Right kidney (tissue), 1 donor: Measurements from ENCODE around the gene SNX20.
A peak's percentile ranks its signal among the peaks of the same experiment; 100 is the strongest.

ENCODE experiments used
- DNase-seq: peaks from one replicate; pipeline ENCODE4 v3.0.0-alpha.2; 2016

SNX20 gene

DNA sequence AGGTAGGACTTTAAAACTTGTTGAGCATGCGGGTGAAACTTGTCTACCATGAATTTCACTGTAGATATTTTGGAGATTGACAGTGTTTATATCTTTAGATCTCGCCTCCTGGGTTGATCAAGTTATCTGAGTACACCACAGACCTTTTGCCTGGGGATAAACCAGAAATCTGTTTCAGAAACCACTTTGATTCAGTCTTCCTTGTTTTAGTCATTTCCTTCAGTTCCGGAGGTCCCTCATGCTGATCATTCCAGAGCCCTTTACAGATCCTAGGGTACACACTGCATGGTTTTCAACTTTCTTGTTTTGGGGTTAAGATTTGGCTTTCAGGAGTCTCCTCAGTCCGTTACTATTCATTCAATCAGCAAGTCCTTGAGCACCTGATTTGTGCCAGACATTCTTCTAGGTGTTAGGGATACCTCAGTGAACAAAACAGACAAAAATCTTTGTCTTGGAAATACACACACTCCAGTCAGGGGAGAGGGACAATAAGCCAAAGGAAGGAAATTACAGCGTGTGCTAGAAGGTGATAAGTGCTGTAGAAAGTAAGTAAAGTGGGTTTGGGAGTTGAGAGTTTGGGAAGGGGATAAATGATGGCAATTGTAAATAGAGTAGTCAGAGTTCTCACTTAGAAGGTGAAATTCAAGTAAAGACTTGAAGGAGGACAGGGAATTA is 24.5 kb upstream of the SNX20 start:
- no peak for DNase-seq

- DNase-seq, result no peak
Observed at GRCh38 chr16:50704245-50704644, 23.1 kb upstream of the SNX20 start.

DNA sequence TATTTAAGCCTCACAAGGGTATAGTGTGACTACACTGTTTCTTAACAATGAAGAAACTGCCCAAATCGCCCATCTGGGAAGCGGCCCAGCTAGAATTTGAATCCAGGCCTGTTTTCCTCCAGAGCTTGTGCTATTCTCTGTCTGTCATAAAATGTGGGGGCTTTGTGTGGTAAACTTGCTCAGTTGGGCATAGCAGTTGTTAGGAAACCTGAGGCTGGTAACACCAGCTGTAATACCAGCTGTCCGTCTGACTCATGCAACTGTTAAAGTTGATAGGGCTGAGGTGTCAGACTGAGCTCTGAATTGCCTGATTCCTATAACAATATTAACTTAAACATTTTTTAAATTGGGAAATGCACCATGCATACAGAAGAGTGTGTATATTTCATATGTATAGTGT is 21.6 kb upstream of the SNX20 start:
- DNase-seq, result no peak

DNA sequence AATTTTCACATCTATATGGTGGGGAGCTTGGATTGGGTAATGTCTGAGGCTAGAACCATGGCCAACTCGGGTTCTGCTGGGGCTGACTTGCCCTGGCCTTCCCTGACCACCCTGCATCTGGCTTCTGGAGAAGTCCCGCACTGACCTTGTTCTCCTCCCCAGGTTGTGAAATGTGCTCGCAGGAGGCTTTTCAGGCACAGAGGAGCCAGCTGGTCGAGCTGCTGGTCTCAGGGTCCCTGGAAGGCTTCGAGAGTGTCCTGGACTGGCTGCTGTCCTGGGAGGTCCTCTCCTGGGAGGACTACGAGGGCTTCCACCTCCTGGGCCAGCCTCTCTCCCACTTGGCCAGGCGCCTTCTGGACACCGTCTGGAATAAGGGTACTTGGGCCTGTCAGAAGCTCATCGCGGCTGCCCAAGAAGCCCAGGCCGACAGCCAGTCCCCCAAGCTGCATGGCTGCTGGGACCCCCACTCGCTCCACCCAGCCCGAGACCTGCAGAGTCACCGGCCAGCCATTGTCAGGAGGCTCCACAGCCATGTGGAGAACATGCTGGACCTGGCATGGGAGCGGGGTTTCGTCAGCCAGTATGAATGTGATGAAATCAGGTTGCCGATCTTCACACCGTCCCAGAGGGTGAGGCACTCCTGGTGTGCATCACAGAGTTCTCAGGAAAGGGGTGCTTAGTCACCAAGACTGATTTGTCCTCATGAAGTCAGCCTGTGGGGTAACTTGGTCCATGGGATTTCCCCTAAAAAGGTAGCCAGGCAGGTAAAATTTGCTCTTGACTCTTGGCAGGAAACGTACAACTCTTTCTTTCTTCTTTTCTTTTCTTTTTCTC is 18.4 kb upstream of the SNX20 start:
- DNase-seq, result no peak

DNA sequence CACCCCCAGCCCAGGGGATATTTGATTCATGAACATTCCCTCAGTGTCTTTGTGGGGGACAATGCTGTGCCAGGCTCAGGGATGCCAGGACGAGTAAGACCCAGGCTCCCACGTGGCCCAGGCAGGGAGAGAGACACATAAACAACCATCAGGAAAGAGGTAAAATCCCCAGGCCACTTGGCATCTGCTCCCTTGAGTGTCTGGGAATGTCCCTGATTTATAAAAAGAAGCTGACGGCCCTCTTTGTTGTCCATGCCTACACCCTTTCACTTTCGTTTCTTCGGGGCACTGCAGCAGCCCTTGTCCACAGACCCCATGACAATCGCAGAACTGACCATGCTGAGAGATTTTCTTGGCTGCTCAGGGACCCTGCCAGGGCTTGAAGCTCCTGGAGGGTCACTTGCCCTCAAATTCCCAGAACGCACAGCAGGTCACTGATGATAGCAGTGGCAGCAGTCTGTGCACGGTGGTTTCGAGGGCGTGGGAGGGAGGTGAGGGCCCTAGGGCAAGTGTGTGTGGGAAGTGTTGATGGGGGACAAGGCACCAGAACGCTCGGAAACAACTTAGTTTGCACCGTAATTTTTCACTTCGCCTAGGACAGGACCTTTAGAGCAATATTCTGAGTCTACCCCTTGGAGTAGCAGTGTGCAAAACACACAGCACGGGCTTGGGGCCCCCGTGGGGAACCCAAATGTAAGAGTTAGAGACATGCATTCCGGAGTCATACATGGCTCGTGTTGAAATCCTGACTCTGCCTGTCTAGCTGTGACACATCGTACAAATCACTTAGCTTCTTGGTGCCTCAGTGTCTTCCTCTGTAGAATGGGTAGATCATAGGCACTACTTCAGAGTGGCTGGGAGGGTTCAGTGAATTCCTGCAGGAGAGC is 17.0 kb upstream of the SNX20 start:
- no peak for DNase-seq

- no peak for DNase-seq
Observed at GRCh38 chr16:50697421-50697715, 16.3 kb upstream of the SNX20 start.

- DNase-seq, result no peak
Observed at GRCh38 chr16:50696575-50697420, 15.7 kb upstream of the SNX20 start.

- no peak for DNase-seq
Observed at GRCh38 chr16:50696126-50696525, 15.0 kb upstream of the SNX20 start.

DNA sequence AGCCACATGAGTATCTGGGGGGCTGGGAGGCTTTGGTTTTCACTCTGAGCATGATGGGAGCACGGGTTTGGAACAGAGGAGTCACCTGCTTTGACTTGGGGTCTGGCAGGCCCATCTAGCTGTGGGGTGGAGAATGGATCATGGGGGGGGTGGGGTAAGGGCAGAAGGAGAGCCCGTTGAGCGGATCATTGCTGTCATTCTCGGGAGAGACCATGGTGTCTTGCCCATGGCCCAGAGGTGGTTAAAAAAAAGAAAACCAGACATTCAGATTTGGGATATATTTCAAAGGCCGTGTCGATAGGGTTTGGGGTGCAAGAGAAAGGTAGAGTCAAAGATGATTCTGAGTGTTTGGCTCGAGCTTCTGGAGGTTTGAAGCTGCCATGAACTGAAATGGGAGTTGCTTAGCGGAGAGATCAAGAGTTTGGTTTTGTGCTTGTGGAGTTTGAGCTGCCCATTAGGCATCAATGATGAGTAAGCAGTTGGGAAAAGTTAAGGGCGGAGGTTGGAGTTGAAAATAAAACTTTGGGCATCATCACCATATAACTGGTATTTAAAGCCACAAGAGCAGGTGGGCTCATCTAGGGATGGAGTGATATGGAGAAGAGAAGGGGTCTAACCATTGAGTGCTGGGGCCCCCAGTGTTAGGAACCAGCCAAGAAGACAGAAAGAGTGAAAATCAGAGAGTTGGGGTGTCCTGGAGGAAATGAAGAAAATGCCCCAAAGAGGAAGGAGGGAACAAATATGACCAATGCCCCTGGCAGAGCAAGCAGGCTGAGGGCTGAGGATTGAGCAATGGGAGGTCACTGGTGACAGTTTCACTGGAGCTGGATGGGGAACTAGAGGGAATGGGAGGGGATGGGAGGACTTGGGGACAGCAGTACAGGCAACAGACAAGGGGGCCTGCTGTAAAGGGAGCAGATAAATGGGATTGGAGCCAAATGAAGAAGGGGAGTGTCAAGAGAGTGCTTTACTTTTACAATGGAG is 14.2 kb upstream of the SNX20 start:
- no peak for DNase-seq

GRCh38 chr16:50694206-50694605 is 13.1 kb upstream of the SNX20 start:
- DNase-seq, result no peak

GRCh38 chr16:50692999-50693781 is 12.1 kb upstream of the SNX20 start, which contains the start of gene NOD2:
TSS of gene NOD2 (plus strand) at chr16:50693606. CDS start at chr16:50699496, 5,890 bp downstream.
- DNase-seq, result peak; percentile 46

DNA sequence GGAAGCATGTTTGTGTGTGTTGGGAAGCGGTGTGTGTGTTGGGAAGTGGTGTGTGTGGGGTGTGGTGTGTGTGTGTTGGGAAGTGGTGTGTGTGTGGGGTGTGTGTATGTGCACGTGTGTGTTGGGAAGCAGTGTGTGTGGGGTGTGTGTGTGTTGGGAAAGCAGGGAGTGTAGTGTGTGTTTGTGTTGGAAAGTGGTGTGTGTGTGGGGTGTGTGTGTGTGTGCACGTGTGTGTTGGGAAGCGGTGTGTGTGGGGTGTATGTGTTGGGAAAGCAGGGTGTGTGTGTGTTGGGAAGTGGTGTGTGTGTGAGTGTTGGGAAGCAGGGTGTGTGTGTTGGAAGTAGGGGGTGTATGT is 11.5 kb upstream of the SNX20 start:
- no peak for DNase-seq

DNA sequence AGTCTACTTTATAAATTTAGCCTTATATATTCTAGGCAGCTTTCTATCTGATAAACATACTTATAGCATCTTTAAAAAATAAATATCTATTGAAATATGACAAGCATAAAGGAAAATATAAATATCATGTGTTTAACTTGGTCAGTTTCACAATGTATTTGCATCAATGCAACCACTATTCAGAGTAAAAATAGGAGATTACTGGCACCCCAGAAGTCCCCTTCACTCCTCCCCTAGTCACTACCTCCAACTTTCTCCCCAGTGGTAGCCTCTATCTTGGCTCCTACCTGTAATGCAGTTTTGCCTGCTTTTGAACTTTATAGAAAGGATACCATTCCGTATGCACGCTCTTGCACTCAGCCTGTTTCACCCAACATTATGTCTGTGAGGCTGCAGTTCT is 9.1 kb upstream of the SNX20 start:
- DNase-seq, result no peak

- no peak for DNase-seq
Observed at GRCh38 chr16:50688867-50689266, 7.8 kb upstream of the SNX20 start.

- no peak for DNase-seq
Observed at GRCh38 chr16:50688083-50688482, 7.0 kb upstream of the SNX20 start.

DNA sequence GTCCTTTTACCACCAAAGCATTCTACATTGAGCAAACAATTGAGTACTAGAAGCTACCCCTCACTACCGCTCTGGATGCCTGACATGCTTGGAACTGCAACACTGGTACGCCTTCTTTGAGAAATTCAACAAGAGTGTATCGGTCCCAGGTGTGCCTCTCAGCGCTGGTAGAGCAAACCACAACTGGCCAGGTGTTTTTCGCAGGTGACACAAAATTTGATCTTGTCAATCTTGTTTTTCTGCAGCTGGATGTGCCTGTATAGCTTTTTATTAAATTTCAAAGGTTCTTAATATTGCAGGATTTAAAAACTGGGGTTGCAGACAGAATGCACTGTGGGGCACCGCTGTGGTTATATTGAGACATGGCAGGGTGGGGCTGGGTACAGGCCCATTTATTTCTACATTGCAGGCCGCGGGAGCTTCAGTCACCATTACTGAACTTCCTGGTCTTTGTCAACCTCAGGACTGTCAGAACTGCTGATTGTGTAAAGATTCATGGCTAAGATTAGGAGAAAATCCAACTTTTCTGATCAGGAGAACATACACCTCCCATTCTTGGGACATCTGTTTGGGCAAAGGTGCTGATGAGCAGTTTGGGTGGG is 4.5 kb upstream of the SNX20 start:
- no peak for DNase-seq

- no peak for DNase-seq
Observed at GRCh38 chr16:50684823-50685461, 3.8 kb upstream of the SNX20 start.

DNA sequence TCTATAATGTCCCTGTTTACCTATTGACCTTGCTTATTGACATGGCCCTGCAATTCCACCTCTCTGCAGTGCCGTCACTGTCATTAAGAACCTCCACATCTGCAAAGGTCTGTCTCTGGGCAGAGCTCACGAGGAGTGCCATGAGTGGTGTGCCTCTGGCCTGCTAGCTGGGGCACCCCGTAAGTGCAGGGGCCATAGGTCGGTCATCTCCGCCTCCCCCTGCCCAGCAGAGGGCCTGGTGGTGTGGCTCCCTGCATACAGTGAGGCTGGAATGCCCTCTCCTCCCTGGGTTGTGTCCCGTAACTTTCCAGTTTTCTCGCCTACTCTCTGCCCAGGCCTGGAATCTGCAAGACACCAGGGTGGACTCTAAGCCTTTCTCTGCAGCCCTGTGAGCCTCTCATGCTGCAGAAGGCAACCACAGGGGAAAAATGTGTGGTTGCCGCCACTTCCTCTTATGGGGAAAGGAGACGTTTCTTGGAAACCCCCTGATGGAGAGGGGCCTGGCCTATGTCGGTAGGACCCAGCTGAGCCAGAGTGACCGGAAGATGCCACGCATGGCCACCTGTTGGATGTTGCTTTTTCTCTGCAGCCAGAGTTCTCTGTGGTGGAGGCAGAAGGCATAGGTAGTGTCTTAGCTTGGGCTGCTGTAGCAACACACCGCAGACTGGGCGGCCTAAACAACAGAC is 2.7 kb upstream of the SNX20 start:
- DNase-seq, result no peak

GRCh38 chr16:50680556-50680893 is 587 bp downstream of the SNX20 start:
- DNase-seq, result no peak
